HEK293T (cell line): Measurements from ENCODE around the gene MOCS1.

Source experiments
- CTCF ChIA-PET: fragments of 350-600 bp; formaldehyde crosslinking; extraction: SDS; loops from one replicate; lab custom pipeline; 2021; ENCODE audit warnings: antibody characterized with exemption, inconsistent platforms; lab: Yijun Ruan, JAX
- POLR2A ChIA-PET: fragments of 350-600 bp; formaldehyde crosslinking; extraction: SDS; loops from one replicate; lab custom pipeline; 2020; ENCODE audit warnings: antibody characterized with exemption, inconsistent platforms; lab: Yijun Ruan, JAX
- DNase-seq: peaks from one replicate; pipeline ENCODE4 v3.0.0; 2012; ENCODE audit warnings: mixed read lengths; ENCODE audit errors: extremely low spot score
- ARNT ChIP-seq: fragments of 450-650 bp; IDR thresholded peaks from 2 replicates; pipeline ENCODE4 v1.6.1; 2017; ENCODE audit warnings: mild to moderate bottlenecking
- BHLHE40 ChIP-seq: fragments of 450-650 bp; IDR thresholded peaks from 2 replicates; pipeline ENCODE4 v1.6.1; 2016; ENCODE audit warnings: mild to moderate bottlenecking, moderate library complexity, borderline replicate concordance
- CTBP1 ChIP-seq: fragments of 450-650 bp; IDR thresholded peaks from 2 replicates; pipeline ENCODE4 v1.6.1; 2016; ENCODE audit warnings: borderline replicate concordance
- ELF4 ChIP-seq: fragments of 450-650 bp; IDR thresholded peaks from 2 replicates; pipeline ENCODE4 v1.6.1; 2017; ENCODE audit warnings: antibody characterized with exemption
- FOXA1 ChIP-seq: fragments of 450-650 bp; IDR thresholded peaks from 2 replicates; pipeline ENCODE4 v1.6.1; 2016; ENCODE audit warnings: mild to moderate bottlenecking
- FOXK2 ChIP-seq: fragments of 450-650 bp; IDR thresholded peaks from 2 replicates; pipeline ENCODE4 v1.6.1; 2016; ENCODE audit warnings: mild to moderate bottlenecking
- FOXM1 ChIP-seq: fragments of 450-650 bp; IDR thresholded peaks from 2 replicates; pipeline ENCODE4 v1.6.1; 2017; ENCODE audit warnings: mild to moderate bottlenecking, borderline replicate concordance
- HDGF ChIP-seq: fragments of 450-650 bp; IDR thresholded peaks from 2 replicates; pipeline ENCODE4 v1.6.1; 2017; ENCODE audit warnings: antibody characterized with exemption, borderline replicate concordance
- L3MBTL2 ChIP-seq: fragments of 450-650 bp; conservative IDR thresholded peaks from 2 replicates; pipeline ENCODE4 v1.6.1; 2016; ENCODE audit warnings: mild to moderate bottlenecking
- LEF1 ChIP-seq: fragments of 450-650 bp; IDR thresholded peaks from 2 replicates; pipeline ENCODE4 v1.6.1; 2017; ENCODE audit warnings: mild to moderate bottlenecking, borderline replicate concordance
- NFRKB ChIP-seq: fragments of 450-650 bp; IDR thresholded peaks from 2 replicates; pipeline ENCODE4 v1.6.1; 2016; ENCODE audit warnings: mild to moderate bottlenecking, moderate library complexity
- SP1 ChIP-seq: fragments of 450-650 bp; IDR thresholded peaks from 2 replicates; pipeline ENCODE4 v1.6.1; 2017
- SUZ12 ChIP-seq: fragments of 450-650 bp; IDR thresholded peaks from 2 replicates; pipeline ENCODE4 v1.6.1; 2016; ENCODE audit warnings: mild to moderate bottlenecking
- TARDBP ChIP-seq: fragments of 450-650 bp; IDR thresholded peaks from 2 replicates; pipeline ENCODE4 v1.6.1; 2016
- ZNF384 ChIP-seq: fragments of 450-650 bp; IDR thresholded peaks from 2 replicates; pipeline ENCODE4 v1.6.1; 2016
- TF ChIP-seq, protein P1 (sequence below): fragments of 450-650 bp; IDR thresholded peaks from 2 replicates; pipeline ENCODE4 v1.6.1; 2016

The MOCS1 gene

DNA sequence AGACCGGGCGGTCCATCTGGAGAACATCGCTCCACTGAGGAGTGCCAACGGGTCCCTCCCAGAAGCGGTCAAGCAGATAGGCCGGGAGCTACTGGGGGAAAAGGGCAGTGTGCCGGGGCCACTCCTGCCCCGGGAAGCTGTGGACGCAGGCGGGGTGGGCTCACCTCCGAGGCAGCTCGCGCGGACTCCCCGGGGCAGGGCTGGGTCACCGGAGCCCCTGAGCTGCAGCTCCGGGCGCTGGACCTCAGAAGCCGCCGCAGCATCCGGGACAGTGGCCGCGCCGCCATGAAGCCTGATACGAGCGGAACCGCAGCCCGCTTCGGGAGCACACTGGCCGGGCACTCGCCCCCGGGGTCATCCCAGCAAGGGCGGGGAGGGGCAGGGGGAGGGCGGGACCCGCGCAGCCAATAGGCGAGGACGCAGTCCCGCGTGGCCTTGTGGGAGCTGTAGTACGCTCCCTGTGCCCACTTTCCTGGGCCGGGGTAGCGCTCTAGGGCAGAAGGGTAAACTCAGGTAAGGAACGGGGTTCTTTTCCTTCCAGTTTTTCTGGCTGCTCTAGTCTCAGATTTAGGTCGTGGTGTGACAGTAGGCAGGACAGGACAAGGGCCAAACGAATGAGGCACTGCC is at the start of gene MOCS1:
MOCS1 (minus strand) TSS at position 332 of the 627 bp plus-strand sequence; CDS start at position 287, 45 bp downstream.
- TF ChIP-seq BHLHE40 (no peak), ZNF384 (no peak), FOXK2 (no peak), SP1 (no peak), NFRKB (no peak), TARDBP (no peak), ARNT (no peak), CTBP1 (no peak), LEF1 (no peak), FOXM1 (no peak), L3MBTL2 (no peak; the same call in 1 of the 2 replicates), HDGF (no peak), FOXA1 (no peak), ELF4 (no peak), SUZ12 (no peak)
- TF ChIP-seq, protein P1, sequence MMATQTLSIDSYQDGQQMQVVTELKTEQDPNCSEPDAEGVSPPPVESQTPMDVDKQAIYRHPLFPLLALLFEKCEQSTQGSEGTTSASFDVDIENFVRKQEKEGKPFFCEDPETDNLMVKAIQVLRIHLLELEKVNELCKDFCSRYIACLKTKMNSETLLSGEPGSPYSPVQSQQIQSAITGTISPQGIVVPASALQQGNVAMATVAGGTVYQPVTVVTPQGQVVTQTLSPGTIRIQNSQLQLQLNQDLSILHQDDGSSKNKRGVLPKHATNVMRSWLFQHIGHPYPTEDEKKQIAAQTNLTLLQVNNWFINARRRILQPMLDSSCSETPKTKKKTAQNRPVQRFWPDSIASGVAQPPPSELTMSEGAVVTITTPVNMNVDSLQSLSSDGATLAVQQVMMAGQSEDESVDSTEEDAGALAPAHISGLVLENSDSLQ: no peak
- ChIA-PET POLR2A (interaction anchor here (1.7 kb wide), 1 partner anchor 12 kb away, joined by 4 read pairs; no protein-coding TSS in a partner anchor), CTCF (interaction anchor here (0.5 kb wide), 1 partner anchor 47 kb away, joined by 3 read pairs; no protein-coding TSS in a partner anchor)
- peak; percentile 81 for DNase-seq

DNA sequence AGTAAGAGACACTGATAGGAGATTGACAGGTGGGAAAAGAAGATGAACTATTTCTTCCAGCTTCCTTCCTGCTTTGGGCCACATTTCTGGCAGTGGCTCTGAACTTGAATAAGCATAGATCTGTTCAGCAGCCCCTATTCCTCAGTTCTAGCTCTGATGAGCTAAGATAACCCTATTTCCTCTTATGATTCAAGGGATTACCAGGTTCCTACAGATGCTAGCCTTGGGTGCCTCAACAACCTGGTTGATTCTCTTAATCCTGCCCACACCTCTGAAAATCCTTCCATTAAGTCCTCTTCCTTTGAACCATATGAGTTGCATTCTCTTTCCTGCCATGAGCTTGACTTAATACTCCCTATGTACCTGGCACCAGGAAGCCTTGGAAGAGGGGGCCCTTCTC is 49.8 kb upstream of the MOCS1 start:
- CTCF ChIA-PET: no interaction called here
- DNase-seq: no peak
- TF ChIP-seq FOXK2: no peak
- no peak for TF ChIP-seq SUZ12
- TF ChIP-seq FOXA1: no peak
- TF ChIP-seq HDGF: no peak
- no peak for TF ChIP-seq ZNF384
- no peak for TF ChIP-seq ARNT
- TF ChIP-seq NFRKB: no peak
- TF ChIP-seq SP1: no peak
- TF ChIP-seq LEF1: no peak
- TF ChIP-seq L3MBTL2: no peak
- TF ChIP-seq CTBP1: no peak
- no peak for TF ChIP-seq TARDBP
- no peak for TF ChIP-seq ELF4
- TF ChIP-seq, protein P1: no peak
- no peak for TF ChIP-seq FOXM1
- no peak for TF ChIP-seq BHLHE40
- POLR2A ChIA-PET: no interaction called here

DNA sequence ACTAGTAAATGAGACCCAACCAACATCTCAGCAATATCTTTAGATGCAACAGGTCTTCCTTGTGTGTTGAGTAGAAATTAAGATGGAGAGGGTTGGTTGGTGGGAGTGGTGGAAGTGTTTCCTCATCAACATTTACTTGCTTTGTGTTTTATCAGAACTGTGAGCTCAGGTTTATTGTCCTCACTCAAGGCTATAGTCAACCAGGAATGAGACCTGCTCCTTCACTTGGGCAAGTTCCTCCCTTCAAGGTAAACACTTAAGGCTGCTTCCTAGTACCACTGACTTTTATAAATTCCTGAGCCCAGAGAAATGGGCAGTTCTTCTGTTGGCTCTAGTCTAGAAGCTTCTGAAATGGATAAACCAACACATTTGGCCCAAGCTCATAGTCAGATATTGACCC is 48.9 kb upstream of the MOCS1 start:
- ChIA-PET CTCF (no interaction called here), POLR2A (no interaction called here)
- TF ChIP-seq L3MBTL2: no peak
- TF ChIP-seq NFRKB: no peak
- no peak for TF ChIP-seq FOXA1
- TF ChIP-seq LEF1: no peak
- TF ChIP-seq FOXK2: no peak
- no peak for TF ChIP-seq SP1
- TF ChIP-seq CTBP1: no peak
- TF ChIP-seq ARNT: no peak
- TF ChIP-seq ELF4: no peak
- TF ChIP-seq HDGF: no peak
- no peak for TF ChIP-seq ZNF384
- TF ChIP-seq TARDBP: no peak
- TF ChIP-seq SUZ12: no peak
- TF ChIP-seq FOXM1: no peak
- TF ChIP-seq, protein P1: no peak
- no peak for TF ChIP-seq BHLHE40
- no peak for DNase-seq

DNA sequence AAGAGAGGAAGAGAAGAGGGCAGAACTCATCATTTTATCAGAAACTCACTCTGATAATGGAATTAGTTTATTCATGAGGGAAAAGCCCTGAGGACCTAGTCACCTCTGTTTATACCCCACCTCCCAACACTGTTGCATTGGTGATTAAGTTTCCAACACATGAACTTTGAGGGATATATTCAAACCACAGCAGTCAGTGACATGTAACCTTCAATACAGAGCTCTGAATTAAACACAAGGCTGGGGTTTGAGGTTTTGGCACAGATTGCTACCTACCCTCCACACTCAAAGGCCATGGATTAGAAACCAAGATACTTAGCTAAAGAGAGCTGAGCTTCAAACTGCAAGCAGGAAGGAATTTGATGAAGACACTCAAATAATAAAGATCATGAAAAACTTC is 48.5 kb upstream of the MOCS1 start:
- TF ChIP-seq ZNF384 (no peak), L3MBTL2 (no peak), HDGF (no peak), LEF1 (no peak), FOXM1 (no peak), CTBP1 (no peak), ARNT (no peak), FOXA1 (no peak), SP1 (no peak), SUZ12 (no peak), ELF4 (no peak), FOXK2 (no peak), BHLHE40 (no peak), NFRKB (no peak)
- TF ChIP-seq, protein P1: no peak
- ChIA-PET CTCF (no interaction called here), POLR2A (no interaction called here)
- DNase-seq: no peak

DNA sequence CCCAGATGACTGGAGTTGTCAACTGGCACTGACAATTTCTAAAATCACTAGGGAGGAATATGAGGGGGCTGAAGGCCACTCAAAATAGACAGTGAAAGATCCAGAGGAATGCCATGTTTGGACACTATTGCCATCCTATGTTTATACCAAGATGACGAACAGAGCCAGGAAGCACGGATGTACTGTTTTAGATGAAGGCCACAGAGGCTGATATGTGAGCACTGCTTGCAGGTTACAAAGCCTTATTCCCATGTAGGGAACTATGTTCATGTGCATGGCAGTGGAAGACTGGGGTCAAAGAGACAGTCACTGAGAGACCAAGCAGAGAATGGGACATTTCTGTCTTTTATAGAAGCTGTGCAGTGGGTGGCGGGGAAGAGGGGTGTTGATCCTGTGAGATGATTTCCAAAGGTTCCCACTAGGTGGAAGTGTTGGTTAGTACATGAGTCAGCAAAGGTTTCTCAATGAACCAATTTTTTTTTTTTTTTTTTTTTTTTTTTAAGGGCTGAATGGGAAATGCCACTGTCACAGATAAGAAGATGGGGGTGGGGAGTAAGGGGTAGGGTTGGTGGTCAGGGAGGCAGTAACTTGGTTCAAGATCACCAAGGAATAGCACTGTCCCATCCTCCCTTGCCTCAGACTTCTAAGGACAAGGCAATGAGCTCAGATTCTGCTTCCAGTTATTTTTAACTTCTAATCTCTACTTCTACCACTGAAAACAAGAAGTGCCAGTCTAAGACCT is 46.7 kb upstream of the MOCS1 start:
- CTCF ChIA-PET: interaction anchor here (0.6 to 0.8 kb wide), 6 partner anchors 47 to 400 kb away, joined by 3 to 7 read pairs (median 4); partner anchors contain the start of gene MOCS1
- POLR2A ChIA-PET: interaction anchor here (0.6 to 0.8 kb wide), 2 partner anchors 150 to 841 kb away, joined by 3 read pairs; no protein-coding TSS in a partner anchor
- DNase-seq: peak; percentile 65
- TF ChIP-seq L3MBTL2: no peak
- no peak for TF ChIP-seq FOXM1
- TF ChIP-seq ZNF384: peak; percentile 95
